DND-41 (cell line): ENCODE measurements around the gene ZNF561.

ENCODE experiments used
- CTCF ChIP-seq: IDR thresholded peaks from 2 replicates; pipeline ENCODE4 v1.5.1; 2012; ENCODE audit warnings: borderline replicate concordance, low read length, moderate library complexity, mild to moderate bottlenecking; ENCODE audit not compliant: poor library complexity, severe bottlenecking; ENCODE audit errors: extremely low read depth
- EZH2 ChIP-seq: IDR thresholded peaks from 3 replicates; pipeline ENCODE4 v1.6.1; 2012; ENCODE audit warnings: borderline replicate concordance, low read depth, mild to moderate bottlenecking, moderate library complexity, low read length, inconsistent platforms; ENCODE audit not compliant: severe bottlenecking

DNA sequence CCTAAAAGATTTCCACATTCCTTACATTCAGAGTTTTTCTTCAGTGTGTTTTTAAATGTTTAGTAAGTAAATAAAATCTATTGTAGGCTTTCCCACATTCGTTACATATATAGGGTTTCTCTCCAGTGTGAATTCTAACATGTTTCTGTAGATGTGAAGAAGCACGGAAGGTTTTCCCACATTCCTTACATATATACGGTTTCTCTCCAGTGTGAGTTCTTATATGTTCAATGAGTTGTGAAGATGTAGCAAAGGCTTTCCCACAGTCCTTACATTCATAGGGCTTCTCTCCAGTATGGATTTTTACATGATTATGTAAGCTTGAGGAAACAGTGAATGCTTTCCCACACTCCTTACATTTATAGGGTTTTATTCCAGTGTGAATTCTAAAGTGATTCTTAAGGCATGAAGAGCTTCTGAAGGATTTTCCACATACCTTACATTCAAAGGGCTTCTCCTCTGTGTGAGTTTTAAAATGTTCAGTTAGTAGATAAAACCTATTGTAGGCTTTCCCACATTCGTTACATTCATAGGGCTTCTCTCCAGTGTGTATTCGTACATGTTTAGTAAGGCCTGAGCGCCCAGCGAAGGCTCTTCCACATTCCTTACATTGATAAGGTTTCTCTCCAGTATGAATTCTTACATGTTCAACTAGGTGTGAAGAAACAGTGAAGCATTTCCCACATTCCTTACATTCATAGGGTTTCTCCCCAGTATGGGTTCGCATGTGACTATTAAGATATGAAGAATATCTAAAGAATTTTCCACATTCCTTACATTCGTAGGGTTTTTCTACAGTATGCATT, 54.9 kb downstream of the ZNF561 start:
- TF ChIP-seq CTCF: no peak
- no peak for TF ChIP-seq EZH2
